ENCODE measurements around the gene TEC. TPM values are rescaled to one million over a fixed set of nuclear protein-coding genes. Genes with fewer than 3 reads are reported as not detected.
"Not testable (repeated sequence)": the region's sequence is repeated elsewhere in the genome, so short reads cannot be mapped to it uniquely, and the experiment has no call there.

The TEC gene
- total RNA-seq, 2 donors from 2014 or later: 2.3 to 2.4 TPM

DNA sequence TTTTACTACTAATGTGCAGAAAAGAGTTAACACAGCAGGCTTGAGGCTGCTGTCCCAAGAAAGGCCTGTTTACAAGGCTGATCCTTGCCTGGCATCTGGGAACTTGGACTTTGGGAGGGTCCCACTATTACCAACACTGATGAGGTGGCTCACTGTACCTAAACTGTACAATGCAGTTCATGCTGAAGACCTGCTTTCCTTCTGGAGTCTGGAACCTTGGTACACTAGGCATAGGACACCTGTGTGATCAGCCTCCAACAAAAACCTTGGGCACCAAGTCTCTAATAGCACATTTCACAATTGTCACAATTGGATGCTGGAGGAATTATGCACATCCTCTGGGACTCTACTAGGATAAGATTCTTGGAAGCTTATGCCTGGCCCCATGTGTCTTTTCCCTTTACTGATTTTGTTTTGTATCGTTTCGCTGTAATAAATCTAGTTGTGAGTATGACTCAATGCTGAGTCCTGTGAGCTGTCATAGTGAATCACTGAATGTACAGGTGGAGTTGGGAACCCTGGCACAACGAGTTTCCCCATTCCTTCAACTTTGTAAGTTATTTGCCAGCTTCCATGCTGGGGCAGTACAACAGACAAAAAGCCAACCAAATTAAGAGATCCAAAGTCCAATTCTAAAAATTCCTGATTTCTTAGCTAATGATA lies 45.9 kb downstream of the TEC start:
- Mint-ChIP-seq H3K4me1 (peaks cover 6% of the 10 kb centered on the region), H3K4me3 (no peak overlapping the region)

DNA sequence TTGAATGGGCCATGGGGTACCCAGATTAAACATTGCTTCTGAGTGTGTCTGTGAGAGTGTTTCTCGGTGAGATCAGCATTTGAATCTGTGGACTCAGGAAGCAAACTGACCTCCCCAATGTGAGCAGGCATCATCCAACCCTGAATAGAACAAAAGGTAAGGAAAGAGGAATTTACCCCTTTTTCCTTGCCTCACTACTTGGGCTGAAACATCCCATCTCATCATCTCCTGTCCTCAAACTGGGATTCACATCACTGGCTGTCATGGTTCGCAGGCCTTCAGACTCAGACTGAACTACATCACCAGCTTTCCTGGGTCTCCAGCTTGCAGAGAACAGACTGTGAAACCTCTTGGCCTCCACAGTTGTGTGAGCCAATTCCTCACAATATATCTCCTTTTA lies 47.1 kb downstream of the TEC start:
- DNase-seq (no peak), ATAC-seq (no peak)
- no peak overlapping the region for H3K27ac Mint-ChIP-seq
- H3K9me3 ChIP-seq (ENCODE audit: control insufficient read depth, low read length, poor library complexity, severe bottlenecking): no peaks in the 10 kb centered on the region
- H3K4me3 Mint-ChIP-seq: no peak overlapping the region
- peaks cover 2% of the 10 kb centered on the region for H3K36me3 Mint-ChIP-seq (ENCODE audit: low read depth)
- peaks cover 2% of the 10 kb centered on the region for H3K4me1 Mint-ChIP-seq
- no peaks in the 10 kb centered on the region for H3K27me3 Mint-ChIP-seq

More for the DNA sequence above, 45.9 kb downstream of the TEC start:
- H3K36me3 Mint-ChIP-seq (ENCODE audit: low read depth): peaks cover 2% of the 10 kb centered on the region
- ATAC-seq (no peak), DNase-seq (no peak)
- H3K27me3 Mint-ChIP-seq: no peaks in the 10 kb centered on the region
- no peak overlapping the region for H3K27ac Mint-ChIP-seq
- no peaks in the 10 kb centered on the region for H3K9me3 ChIP-seq (ENCODE audit: control insufficient read depth, low read length, poor library complexity, severe bottlenecking)

DNA sequence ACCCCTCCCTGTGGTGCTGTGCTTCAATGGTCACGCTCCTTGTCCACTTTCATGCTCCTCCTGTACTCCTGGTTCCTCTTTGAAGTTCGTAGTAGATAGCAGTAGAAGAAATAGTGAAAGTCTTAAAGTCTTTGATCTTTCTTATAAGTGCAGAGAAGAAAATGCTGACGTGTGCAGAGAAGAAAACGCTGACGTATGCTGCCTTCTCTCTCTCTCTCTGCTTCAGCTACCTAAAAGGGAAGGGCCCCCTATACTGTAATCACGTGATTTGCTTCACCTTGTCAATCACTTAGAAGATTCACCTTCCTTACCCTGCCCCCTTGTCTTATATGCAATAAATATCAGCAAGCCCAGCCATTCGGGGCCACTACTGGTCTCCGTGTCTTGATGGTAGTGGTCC lies 50.2 kb downstream of the TEC start:
- H3K4me3 Mint-ChIP-seq; H3K36me3 Mint-ChIP-seq (ENCODE audit: low read depth); H3K27me3 Mint-ChIP-seq; DNase-seq; H3K4me1 Mint-ChIP-seq; H3K9me3 ChIP-seq (ENCODE audit: control insufficient read depth, low read length, poor library complexity, severe bottlenecking); ATAC-seq; H3K27ac Mint-ChIP-seq: not testable (repeated sequence)

DNA sequence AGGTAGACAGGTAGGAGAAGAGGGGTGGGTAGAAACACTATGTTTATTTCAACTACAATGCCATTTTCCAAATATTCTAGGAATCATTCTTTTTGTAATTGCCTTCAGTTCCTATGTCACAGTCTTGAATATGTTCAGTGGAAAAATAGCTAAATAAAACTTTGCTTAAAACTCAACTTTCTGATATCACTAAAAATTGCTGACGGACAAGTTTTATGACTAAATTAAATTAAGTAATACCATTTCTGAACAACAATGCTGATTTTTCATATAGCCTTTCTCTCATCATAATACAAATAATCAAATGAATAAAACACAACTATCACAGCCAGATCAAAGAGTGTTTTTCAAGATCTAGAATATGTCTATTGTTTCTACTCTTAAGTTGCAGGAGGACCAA lies 53.1 kb downstream of the TEC start:
- Mint-ChIP-seq H3K4me3 (no peak overlapping the region), H3K27ac (no peak overlapping the region), H3K4me1 (peaks cover 3% of the 10 kb centered on the region), H3K36me3 (ENCODE audit: low read depth) (no peaks in the 10 kb centered on the region), H3K27me3 (no peaks in the 10 kb centered on the region)
- H3K9me3 ChIP-seq (ENCODE audit: control insufficient read depth, low read length, poor library complexity, severe bottlenecking): no peaks in the 10 kb centered on the region
- ATAC-seq: no peak
- no peak for DNase-seq

DNA sequence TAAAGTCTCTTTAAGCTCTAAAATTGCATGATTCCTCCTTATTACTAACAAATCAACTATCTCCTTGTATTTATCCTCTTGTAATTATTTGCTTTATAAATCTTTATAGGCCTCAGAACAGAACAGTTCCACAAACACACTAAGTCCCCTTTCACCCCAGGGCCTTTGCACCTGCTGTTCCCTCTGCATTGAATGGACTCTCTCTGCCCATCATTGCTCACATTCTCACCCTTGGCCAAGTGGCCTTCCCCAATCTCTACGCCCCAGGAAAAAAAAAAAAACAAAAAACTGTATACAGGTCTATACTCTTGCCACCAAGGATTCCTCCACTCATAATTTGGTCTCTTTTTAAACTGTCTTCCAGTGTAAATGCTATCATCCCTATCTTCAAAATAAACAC lies 53.7 kb downstream of the TEC start:
- H3K4me1 Mint-ChIP-seq: peaks cover 3% of the 10 kb centered on the region
- no peaks in the 10 kb centered on the region for H3K36me3 Mint-ChIP-seq (ENCODE audit: low read depth)
- no peak overlapping the region for H3K4me3 Mint-ChIP-seq
- no peak for DNase-seq
- ATAC-seq: no peak
- H3K9me3 ChIP-seq (ENCODE audit: control insufficient read depth, low read length, poor library complexity, severe bottlenecking): no peaks in the 10 kb centered on the region
- no peaks in the 10 kb centered on the region for H3K27me3 Mint-ChIP-seq
- no peak overlapping the region for H3K27ac Mint-ChIP-seq

DNA sequence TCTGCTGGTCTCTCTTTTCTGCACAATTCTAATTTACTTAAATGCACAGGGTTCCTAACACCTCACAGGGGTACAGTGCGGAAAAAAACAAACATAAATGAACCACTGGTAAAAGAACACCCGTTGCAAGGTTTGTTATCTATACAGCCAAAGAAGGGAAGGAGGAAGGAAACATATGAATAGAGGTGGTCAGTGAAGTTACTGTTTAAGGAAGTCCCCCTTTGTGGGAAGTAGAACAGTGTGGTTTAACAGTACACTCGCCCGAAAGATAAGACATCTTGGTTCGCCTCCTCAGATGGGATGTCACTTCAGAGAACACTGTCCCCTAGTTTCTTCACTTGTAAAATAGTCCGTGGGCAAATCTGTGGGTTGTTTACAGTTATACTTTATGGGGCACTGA lies 57.5 kb downstream of the TEC start:
- no peak overlapping the region for H3K27ac Mint-ChIP-seq
- peaks cover 11% of the 10 kb centered on the region for H3K27me3 Mint-ChIP-seq
- no peaks in the 10 kb centered on the region for H3K9me3 ChIP-seq (ENCODE audit: control insufficient read depth, low read length, poor library complexity, severe bottlenecking)
- peaks cover 4% of the 10 kb centered on the region for H3K4me1 Mint-ChIP-seq
- DNase-seq (no peak), ATAC-seq (peak; percentile 61)
- H3K4me3 Mint-ChIP-seq: no peak overlapping the region
- H3K36me3 Mint-ChIP-seq (ENCODE audit: low read depth): peaks cover 3% of the 10 kb centered on the region

DNA sequence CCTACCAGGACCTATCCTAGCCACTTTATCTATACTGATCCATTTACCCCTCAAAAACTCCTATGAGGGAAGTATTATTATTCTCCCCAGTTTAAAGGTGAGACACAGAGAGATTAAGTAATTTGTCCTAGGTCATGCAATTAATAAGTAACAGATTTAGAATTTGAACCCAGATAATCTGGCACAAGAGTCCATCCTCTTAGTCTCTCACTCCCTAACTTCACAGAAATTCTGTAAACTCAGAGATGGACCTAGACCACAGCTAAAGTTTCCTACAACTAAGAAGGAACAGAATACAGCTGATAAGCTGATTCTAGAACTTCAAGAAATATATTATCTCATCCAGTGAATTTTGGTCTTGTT lies 58.7 kb downstream of the TEC start:
- ATAC-seq (no peak), DNase-seq (no peak)
- Mint-ChIP-seq H3K4me3 (no peak overlapping the region), H3K27ac (no peak overlapping the region), H3K36me3 (ENCODE audit: low read depth) (peaks cover 3% of the 10 kb centered on the region), H3K27me3 (peaks cover 11% of the 10 kb centered on the region), H3K4me1 (peaks cover 4% of the 10 kb centered on the region)
- no peaks in the 10 kb centered on the region for H3K9me3 ChIP-seq (ENCODE audit: control insufficient read depth, low read length, poor library complexity, severe bottlenecking)

DNA sequence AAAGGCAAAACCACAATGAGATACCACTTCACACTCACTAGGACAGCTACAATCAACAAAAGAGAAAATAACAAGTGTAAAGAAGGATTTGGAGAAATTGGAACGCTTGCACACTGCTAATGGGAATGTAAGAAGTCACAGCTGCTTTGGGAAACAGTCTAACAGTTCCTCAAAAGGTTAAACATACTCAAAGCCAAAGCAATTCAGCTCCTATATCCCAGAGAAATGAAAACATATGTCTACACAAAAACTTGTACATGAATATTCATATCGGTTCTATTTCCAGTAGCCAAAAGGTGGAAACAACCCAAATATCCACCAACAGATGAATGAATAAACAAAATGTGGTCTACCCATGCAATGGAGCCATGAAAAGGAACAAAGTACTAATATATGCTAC lies 64.0 kb downstream of the TEC start:
- peaks cover 2% of the 10 kb centered on the region for H3K4me1 Mint-ChIP-seq

DNA sequence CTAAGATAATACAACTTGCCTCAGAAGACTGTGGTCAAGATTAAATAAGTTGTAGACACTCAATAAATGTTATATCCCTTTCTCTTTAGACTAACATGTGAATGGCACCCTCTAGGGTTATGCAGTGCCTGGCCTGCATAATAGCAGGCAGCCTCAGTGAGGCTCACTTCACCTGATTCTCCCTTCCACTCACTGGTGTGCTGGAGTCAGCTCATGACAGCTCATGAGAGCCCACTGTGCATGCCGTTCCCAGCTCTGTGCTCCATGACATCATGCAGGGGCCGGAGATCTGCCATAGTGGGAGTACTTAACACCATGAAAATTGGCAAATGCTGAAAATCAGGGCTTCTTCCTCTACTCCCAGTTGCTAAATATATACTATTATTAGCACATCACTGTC lies 64.5 kb downstream of the TEC start:
- no peak overlapping the region for H3K4me3 Mint-ChIP-seq
- H3K4me1 Mint-ChIP-seq: no peaks in the 10 kb centered on the region
- no peak overlapping the region for H3K27ac Mint-ChIP-seq
- H3K27me3 Mint-ChIP-seq: peaks cover 6% of the 10 kb centered on the region
- ATAC-seq (no peak), DNase-seq (no peak)
- peaks cover 5% of the 10 kb centered on the region for H3K36me3 Mint-ChIP-seq (ENCODE audit: low read depth)
- no peaks in the 10 kb centered on the region for H3K9me3 ChIP-seq (ENCODE audit: control insufficient read depth, low read length, poor library complexity, severe bottlenecking)

More for the DNA sequence above, 64.0 kb downstream of the TEC start:
- Mint-ChIP-seq H3K27me3 (peaks cover 8% of the 10 kb centered on the region), H3K4me3 (no peak overlapping the region), H3K27ac (no peak overlapping the region), H3K36me3 (ENCODE audit: low read depth) (peaks cover 5% of the 10 kb centered on the region)
- ATAC-seq (no peak), DNase-seq (no peak)
- H3K9me3 ChIP-seq (ENCODE audit: control insufficient read depth, low read length, poor library complexity, severe bottlenecking): no peaks in the 10 kb centered on the region

DNA sequence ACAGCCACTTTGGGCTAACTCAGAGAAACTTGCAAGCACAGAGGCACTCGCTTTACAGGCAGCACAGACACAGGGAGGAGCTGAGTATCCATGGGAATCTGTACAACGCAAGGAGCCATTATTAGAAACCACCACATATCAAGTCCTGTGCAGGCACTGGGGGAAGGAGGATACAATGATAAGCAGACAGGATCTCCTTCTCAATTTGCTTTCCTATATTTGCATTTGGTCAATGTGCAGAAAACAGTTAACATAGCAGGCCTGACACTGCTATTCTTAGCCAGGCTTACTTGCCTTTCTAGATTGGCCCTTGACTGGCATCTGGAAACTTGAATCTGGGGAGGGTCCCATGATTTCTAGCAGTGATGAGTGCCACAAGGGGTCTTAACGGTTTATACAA lies 65.8 kb downstream of the TEC start:
- Mint-ChIP-seq H3K27ac (no peak overlapping the region), H3K4me3 (no peak overlapping the region), H3K27me3 (peaks cover 6% of the 10 kb centered on the region), H3K4me1 (peaks cover 3% of the 10 kb centered on the region), H3K36me3 (ENCODE audit: low read depth) (peaks cover 7% of the 10 kb centered on the region)
- ATAC-seq (no peak), DNase-seq (no peak)
- no peaks in the 10 kb centered on the region for H3K9me3 ChIP-seq (ENCODE audit: control insufficient read depth, low read length, poor library complexity, severe bottlenecking)

DNA sequence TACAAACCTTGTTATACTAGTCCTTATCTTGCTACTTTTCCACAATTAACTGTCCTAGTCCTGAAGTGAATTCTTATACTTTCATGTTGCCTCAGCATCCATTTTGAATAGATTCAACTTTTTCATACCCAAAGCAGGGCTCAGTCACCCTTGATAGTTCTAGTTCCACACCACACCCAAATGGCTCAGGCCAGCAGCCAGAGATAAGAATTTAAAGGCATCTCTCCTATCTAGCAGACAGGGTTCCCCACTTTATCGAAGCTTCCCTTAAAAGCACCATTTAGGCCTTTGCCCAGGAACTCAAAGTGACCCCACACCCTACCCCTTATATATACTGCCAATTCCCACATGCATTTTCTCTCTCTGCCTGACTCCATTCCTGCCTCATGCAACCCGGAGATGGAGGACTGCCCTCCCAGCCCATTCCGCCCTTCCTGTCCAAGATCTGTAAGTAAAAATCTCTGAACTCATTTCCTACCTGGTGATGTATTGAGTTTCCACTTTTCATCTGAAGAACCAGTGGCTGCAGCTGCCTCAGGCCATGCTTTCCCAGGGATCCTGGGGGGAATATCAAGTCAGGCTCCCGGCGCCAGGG lies 71.9 kb downstream of the TEC start:
- Mint-ChIP-seq H3K27me3 (no peaks in the 10 kb centered on the region), H3K36me3 (ENCODE audit: low read depth) (peaks cover 5% of the 10 kb centered on the region), H3K4me1 (peaks cover 9% of the 10 kb centered on the region), H3K27ac (no peak overlapping the region), H3K4me3 (no peak overlapping the region)
- H3K9me3 ChIP-seq (ENCODE audit: control insufficient read depth, low read length, poor library complexity, severe bottlenecking): no peaks in the 10 kb centered on the region
- no peak for DNase-seq
- no peak for ATAC-seq

DNA sequence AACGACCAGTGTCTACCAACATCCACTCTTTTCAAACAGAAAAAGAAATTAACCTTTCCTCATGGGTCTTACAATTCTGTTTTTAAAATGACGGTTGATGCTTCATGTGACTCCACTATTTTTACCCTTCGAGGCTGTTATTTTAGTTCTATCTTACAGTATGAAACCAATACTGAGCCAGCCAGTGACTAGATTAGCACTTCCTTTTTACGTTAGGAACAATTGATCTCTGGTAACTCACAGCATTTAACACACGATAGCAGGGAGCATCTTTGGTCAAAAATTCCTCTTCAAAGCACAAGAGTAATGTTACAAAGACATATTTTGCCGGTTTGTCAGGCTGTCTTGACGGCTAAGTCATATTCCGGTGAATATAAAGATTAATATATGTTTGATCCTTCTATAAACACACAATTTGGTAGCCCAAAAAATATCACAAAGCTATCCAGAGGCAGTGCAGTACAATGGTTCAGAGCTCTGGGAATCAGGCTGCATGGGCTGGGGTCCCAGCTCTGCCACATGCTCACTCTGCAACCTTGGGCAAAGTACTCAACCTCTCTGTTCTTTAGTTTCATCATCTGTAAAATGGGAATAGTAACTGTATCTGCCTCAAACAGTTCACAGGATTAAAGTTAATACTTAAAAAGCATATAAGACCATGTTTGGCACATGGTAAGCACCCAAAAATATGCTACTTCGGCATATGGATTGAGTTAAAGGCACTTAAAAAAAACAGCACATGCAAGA lies 72.7 kb downstream of the TEC start:
- DNase-seq (no peak), ATAC-seq (no peak)
- Mint-ChIP-seq H3K4me3 (no peak overlapping the region), H3K4me1 (peaks cover 9% of the 10 kb centered on the region), H3K27ac (peak overlapping the region; percentile 16), H3K27me3 (no peaks in the 10 kb centered on the region), H3K36me3 (ENCODE audit: low read depth) (peaks cover 5% of the 10 kb centered on the region)
- H3K9me3 ChIP-seq (ENCODE audit: control insufficient read depth, low read length, poor library complexity, severe bottlenecking): no peaks in the 10 kb centered on the region

DNA sequence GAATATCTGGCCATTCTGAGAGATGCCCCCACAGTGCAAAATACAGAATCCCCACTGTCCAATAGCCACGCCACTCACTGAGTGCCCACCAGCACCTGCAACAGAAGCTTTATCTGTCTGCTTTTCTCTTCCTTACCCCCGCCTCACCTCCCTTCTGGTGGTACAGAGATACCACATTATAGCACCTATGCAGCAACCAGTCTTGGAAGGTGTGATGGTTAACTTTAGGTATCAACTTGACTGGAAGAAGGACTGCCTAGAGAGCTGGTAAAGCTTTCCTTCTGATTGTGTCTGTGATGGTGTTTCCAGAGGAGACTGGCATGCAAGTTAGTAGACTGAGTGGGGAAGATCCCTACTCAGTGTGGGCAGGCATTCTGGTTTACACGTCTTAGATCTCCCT lies 73.8 kb downstream of the TEC start:
- peak overlapping the region; percentile 16 for H3K27ac Mint-ChIP-seq
- H3K36me3 Mint-ChIP-seq (ENCODE audit: low read depth): peaks cover 3% of the 10 kb centered on the region
- ATAC-seq: no peak
- DNase-seq: no peak
- no peaks in the 10 kb centered on the region for H3K27me3 Mint-ChIP-seq
- no peak overlapping the region for H3K4me3 Mint-ChIP-seq
- peaks cover 9% of the 10 kb centered on the region for H3K4me1 Mint-ChIP-seq
- no peaks in the 10 kb centered on the region for H3K9me3 ChIP-seq (ENCODE audit: control insufficient read depth, low read length, poor library complexity, severe bottlenecking)

DNA sequence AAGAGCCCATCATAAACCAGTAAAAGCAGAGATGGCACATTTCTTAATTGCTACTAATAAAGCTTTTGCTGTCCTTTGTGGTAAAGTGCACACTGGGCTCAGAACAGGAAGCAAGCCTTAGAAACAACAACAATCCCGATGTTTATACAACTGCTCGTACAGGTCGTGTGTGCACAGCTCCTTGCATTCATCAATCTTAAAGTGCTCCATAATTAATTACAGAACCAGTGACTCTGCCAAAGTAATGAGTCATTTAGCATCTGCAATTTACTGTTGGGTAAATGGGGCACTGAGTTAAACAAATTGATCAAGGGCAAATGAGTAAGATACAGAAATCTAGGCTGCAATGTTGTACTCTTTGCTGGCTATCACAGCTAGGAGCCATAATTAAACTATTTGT lies 74.3 kb downstream of the TEC start:
- peaks cover 3% of the 10 kb centered on the region for H3K36me3 Mint-ChIP-seq (ENCODE audit: low read depth)
- H3K4me3 Mint-ChIP-seq: no peak overlapping the region
- ATAC-seq: no peak

More for the DNA sequence above, 74.3 kb downstream of the TEC start:
- Mint-ChIP-seq H3K4me1 (peaks cover 9% of the 10 kb centered on the region), H3K27ac (peak overlapping the region; percentile 16), H3K27me3 (peaks cover under 1% of the 10 kb centered on the region)
- no peaks in the 10 kb centered on the region for H3K9me3 ChIP-seq (ENCODE audit: control insufficient read depth, low read length, poor library complexity, severe bottlenecking)
- no peak for DNase-seq
